GM23248 (cell line): ENCODE results near the gene POC1A.

Experiments used
- EZH2 ChIP-seq: fragments of 200-600 bp; sonication (generic); IDR thresholded peaks from 2 replicates; pipeline ENCODE4 v1.6.1; 2018; ENCODE audit warnings: antibody characterized with exemption, mild to moderate bottlenecking; ENCODE audit not compliant: insufficient read depth, poor library complexity, severe bottlenecking
- EZH2phosphoT487 ChIP-seq: fragments of 200-600 bp; sonication (generic); IDR thresholded peaks from 2 replicates; pipeline ENCODE4 v1.6.1; 2018; ENCODE audit warnings: antibody characterized with exemption, moderate library complexity, mild to moderate bottlenecking, low read depth; ENCODE audit not compliant: insufficient read depth

GRCh38 chr3:52090131-52090932 lies 63.9 kb downstream of the POC1A start:
- TF ChIP-seq EZH2 (no peak), EZH2phosphoT487 (no peak)
